Neutrophil (primary cell): ENCODE results near the gene IL4I1.

Experiments used
- H3K27ac ChIP-seq: fragments of 200-600 bp; sonication (generic); 2 replicates; pipeline ENCODE4 v1.5.1; 2016; ENCODE audit warnings: mild to moderate bottlenecking, moderate library complexity
- H3K27me3 ChIP-seq: fragments of 200-600 bp; sonication (generic); 2 replicates; pipeline ENCODE4 v1.6.0; 2016; ENCODE audit warnings: mild to moderate bottlenecking
- H3K36me3 ChIP-seq: fragments of 200-600 bp; sonication (generic); 2 replicates; pipeline ENCODE4 v1.5.1; 2017
- H3K4me1 ChIP-seq, 2 experiments: fragments of 200-600 bp in 1 of 2; sonication (generic) in 1 of 2; 1 replicate in 1 of 2; 2 replicates in 1 of 2; pipeline versions ENCODE4 v1.5.1 to v1.6.1; 2013 to 2016; ENCODE audit warnings: low read depth in 1 of 2, low read length in 1 of 2, mild to moderate bottlenecking in 1 of 2, moderate library complexity in 1 of 2; ENCODE audit not compliant: control insufficient read depth in 1 of 2, insufficient read depth in 1 of 2
- H3K4me3 ChIP-seq, 2 experiments: fragments of 200-600 bp in 1 of 2; sonication (generic) in 1 of 2; 1 replicate in 1 of 2; 2 replicates in 1 of 2; pipeline ENCODE4 v1.5.1; 2013 to 2016; ENCODE audit warnings: low read depth in 1 of 2, low read length in 1 of 2, mild to moderate bottlenecking in 1 of 2, moderate library complexity in 1 of 2
- H3K9me3 ChIP-seq: fragments of 200-600 bp; sonication (generic); 2 replicates; pipeline ENCODE4 v1.5.1; 2016
- CTCF ChIP-seq: fragments of 200-600 bp; sonication (generic); IDR thresholded peaks from 2 replicates; pipeline ENCODE4 v1.5.1; 2016; ENCODE audit warnings: antibody characterized with exemption

Gene IL4I1

GRCh38 chr19:49889038-49889686 is 7.5 kb downstream of the IL4I1 start:
- peaks cover 33% of the 10 kb centered on the region for H3K36me3 ChIP-seq
- no peak overlapping the region for H3K27ac ChIP-seq
- TF ChIP-seq CTCF, result no peak
- H3K9me3 ChIP-seq, result no peaks in the 10 kb centered on the region
- peaks cover 47% of the 10 kb centered on the region for H3K27me3 ChIP-seq
- no peak overlapping the region for H3K4me3 ChIP-seq
- H3K4me1 ChIP-seq, result peaks cover 9 to 11% of the 10 kb centered on the region in 2 experiments

GRCh38 chr19:49888510-49888824 is 8.2 kb downstream of the IL4I1 start:
- peaks cover 9 to 11% of the 10 kb centered on the region in 2 experiments for H3K4me1 ChIP-seq
- H3K36me3 ChIP-seq, result peaks cover 40% of the 10 kb centered on the region
- no peak for TF ChIP-seq CTCF
- H3K9me3 ChIP-seq, result no peaks in the 10 kb centered on the region
- H3K4me3 ChIP-seq, result no peak overlapping the region
- H3K27ac ChIP-seq, result no peak overlapping the region
- H3K27me3 ChIP-seq, result peaks cover 47% of the 10 kb centered on the region

- Histone ChIP-seq H3K36me3 (peaks cover 46% of the 10 kb centered on the region), H3K4me1 (peaks cover 9 to 11% of the 10 kb centered on the region in 2 experiments), H3K9me3 (no peaks in the 10 kb centered on the region), H3K4me3 (no peak overlapping the region), H3K27ac (no peak overlapping the region), H3K27me3 (peaks cover 41% of the 10 kb centered on the region)
- TF ChIP-seq CTCF, result no peak
Observed at GRCh38 chr19:49887665-49888509, 8.8 kb downstream of the IL4I1 start.

- TF ChIP-seq CTCF, result no peak
- H3K9me3 ChIP-seq, result no peaks in the 10 kb centered on the region
- H3K4me3 ChIP-seq, result no peak overlapping the region
- H3K27ac ChIP-seq, result no peak overlapping the region
- peaks cover 53% of the 10 kb centered on the region for H3K36me3 ChIP-seq
- peaks cover 33% of the 10 kb centered on the region for H3K27me3 ChIP-seq
- peaks cover 9 to 11% of the 10 kb centered on the region in 2 experiments for H3K4me1 ChIP-seq
Observed at GRCh38 chr19:49887037-49887664, 9.5 kb downstream of the IL4I1 start.

- Histone ChIP-seq H3K4me1 (peaks cover 2% of the 10 kb centered on the region in 2 experiments), H3K4me3 (no peak overlapping the region), H3K9me3 (no peaks in the 10 kb centered on the region), H3K36me3 (peaks cover 74% of the 10 kb centered on the region), H3K27ac (no peak overlapping the region), H3K27me3 (peaks cover 12% of the 10 kb centered on the region)
- TF ChIP-seq CTCF, result no peak
Observed at GRCh38 chr19:49884760-49885159, 11.9 kb downstream of the IL4I1 start.
